HG02798 (cell line): Measurements from ENCODE around the gene JAGN1.
"Not testable (repeated sequence)": the region's sequence is repeated elsewhere in the genome, so short reads cannot be mapped to it uniquely, and the experiment has no call there.

ENCODE experiments used
- ATAC-seq: cut with Tn5 transposase; IDR thresholded peaks from one replicate; pipeline ENCODE4 v1.9.1; 2021; ENCODE audit warnings: mild to moderate bottlenecking; ENCODE audit not compliant: unreplicated experiment, poor library complexity

Gene JAGN1

GRCh38 chr3:9896755-9897407, 6.5 kb downstream of the JAGN1 start:
- not testable (repeated sequence) for ATAC-seq

GRCh38 chr3:9897408-9898372, 7.3 kb downstream of the JAGN1 start:
- ATAC-seq, result peak; percentile 50

- ATAC-seq, result no peak
Observed at GRCh38 chr3:9898467-9899241, 8.2 kb downstream of the JAGN1 start.

GRCh38 chr3:9899289-9899791, 8.9 kb downstream of the JAGN1 start:
- ATAC-seq, result no peak

GRCh38 chr3:9900965-9901415, 10.6 kb downstream of the JAGN1 start:
- not testable (repeated sequence) for ATAC-seq

- ATAC-seq, result no peak
Observed at GRCh38 chr3:9901967-9902366, 11.6 kb downstream of the JAGN1 start.

GRCh38 chr3:9902372-9903237, 12.2 kb downstream of the JAGN1 start, which contains the start of gene IL17RE:
TSS of gene IL17RE (plus strand) at chr3:9902848. CDS start at chr3:9902933, 85 bp downstream.
- ATAC-seq, result no peak

- no peak for ATAC-seq
Observed at GRCh38 chr3:9903238-9903624, 12.8 kb downstream of the JAGN1 start.

GRCh38 chr3:9903904-9904303, 13.5 kb downstream of the JAGN1 start:
- ATAC-seq, result no peak

- no peak for ATAC-seq
Observed at GRCh38 chr3:9906480-9906879, 16.1 kb downstream of the JAGN1 start.

- no peak for ATAC-seq
Observed at GRCh38 chr3:9908286-9908685, 17.9 kb downstream of the JAGN1 start.

- no peak for ATAC-seq
Observed at GRCh38 chr3:9909221-9910013, 19.0 kb downstream of the JAGN1 start.

- ATAC-seq, result no peak
Observed at GRCh38 chr3:9911863-9912262, 21.5 kb downstream of the JAGN1 start.

GRCh38 chr3:9912294-9912935, 22.0 kb downstream of the JAGN1 start:
- no peak for ATAC-seq

- ATAC-seq, result no peak
Observed at GRCh38 chr3:9913601-9914000, 23.2 kb downstream of the JAGN1 start.

GRCh38 chr3:9914011-9914410, 23.6 kb downstream of the JAGN1 start:
- no peak for ATAC-seq

- ATAC-seq, result no peak
Observed at GRCh38 chr3:9914559-9915253, 24.3 kb downstream of the JAGN1 start.
